GM23338 (cell line): Measurements from ENCODE around the gene OR51B2.

Experiments used
- EZH2 ChIP-seq: fragments of 200-600 bp; sonication (generic); IDR thresholded peaks from one replicate; pipeline ENCODE4 v1.8.0; 2017; ENCODE audit warnings: antibody characterized with exemption, mild to moderate bottlenecking, low read depth; ENCODE audit not compliant: unreplicated experiment
- EZH2phosphoT487 ChIP-seq: fragments of 200-600 bp; sonication (generic); IDR thresholded peaks from one replicate; pipeline ENCODE4 v1.8.1; 2018; ENCODE audit warnings: antibody characterized with exemption; ENCODE audit not compliant: unreplicated experiment
- JUNB ChIP-seq: IDR thresholded peaks from one replicate; pipeline ENCODE4 v1.6.1; 2016; ENCODE audit warnings: antibody characterized with exemption; ENCODE audit not compliant: unreplicated experiment
- POLR2AphosphoS5 ChIP-seq: IDR thresholded peaks from 2 replicates; pipeline ENCODE4 v1.6.1; 2016; ENCODE audit warnings: antibody characterized with exemption, low read depth
- TF ChIP-seq, protein P1 (sequence below), 2 experiments: fragments of 200-600 bp in 1 of 2; sonication (generic) in 1 of 2; conservative IDR thresholded peaks; 2 replicates each; pipeline versions ENCODE4 v1.5.1 to v1.6.1; 2016 to 2017; ENCODE audit warnings: antibody characterized with exemption in 2 of 2, low read depth in 2 of 2, mild to moderate bottlenecking in 2 of 2, moderate library complexity in 1 of 2

- TF ChIP-seq, protein P1, sequence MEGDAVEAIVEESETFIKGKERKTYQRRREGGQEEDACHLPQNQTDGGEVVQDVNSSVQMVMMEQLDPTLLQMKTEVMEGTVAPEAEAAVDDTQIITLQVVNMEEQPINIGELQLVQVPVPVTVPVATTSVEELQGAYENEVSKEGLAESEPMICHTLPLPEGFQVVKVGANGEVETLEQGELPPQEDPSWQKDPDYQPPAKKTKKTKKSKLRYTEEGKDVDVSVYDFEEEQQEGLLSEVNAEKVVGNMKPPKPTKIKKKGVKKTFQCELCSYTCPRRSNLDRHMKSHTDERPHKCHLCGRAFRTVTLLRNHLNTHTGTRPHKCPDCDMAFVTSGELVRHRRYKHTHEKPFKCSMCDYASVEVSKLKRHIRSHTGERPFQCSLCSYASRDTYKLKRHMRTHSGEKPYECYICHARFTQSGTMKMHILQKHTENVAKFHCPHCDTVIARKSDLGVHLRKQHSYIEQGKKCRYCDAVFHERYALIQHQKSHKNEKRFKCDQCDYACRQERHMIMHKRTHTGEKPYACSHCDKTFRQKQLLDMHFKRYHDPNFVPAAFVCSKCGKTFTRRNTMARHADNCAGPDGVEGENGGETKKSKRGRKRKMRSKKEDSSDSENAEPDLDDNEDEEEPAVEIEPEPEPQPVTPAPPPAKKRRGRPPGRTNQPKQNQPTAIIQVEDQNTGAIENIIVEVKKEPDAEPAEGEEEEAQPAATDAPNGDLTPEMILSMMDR (conservative IDR thresholded peaks at IDR 0.05; ENCODE audit: low read depth in 2 of 2), result no peak
- no peak for TF ChIP-seq POLR2AphosphoS5
- TF ChIP-seq EZH2, result no peak
- TF ChIP-seq EZH2phosphoT487, result no peak
- no peak for TF ChIP-seq JUNB
Measured at GRCh38 chr11:5283086-5283485, 41.0 kb downstream of the OR51B2 start.
